Ramos (cell line): Measurements from ENCODE around the gene C10orf143.

Experiments
- in situ Hi-C: fragments of 300-500 bp; cut with MboI; formaldehyde crosslinking; loops from one replicate; pipeline ENCODE4 v1.14.3; 2022; ENCODE audit warnings: low sequenced_read_pairs; ENCODE audit not compliant: unreplicated experiment

C10orf143 gene

DNA sequence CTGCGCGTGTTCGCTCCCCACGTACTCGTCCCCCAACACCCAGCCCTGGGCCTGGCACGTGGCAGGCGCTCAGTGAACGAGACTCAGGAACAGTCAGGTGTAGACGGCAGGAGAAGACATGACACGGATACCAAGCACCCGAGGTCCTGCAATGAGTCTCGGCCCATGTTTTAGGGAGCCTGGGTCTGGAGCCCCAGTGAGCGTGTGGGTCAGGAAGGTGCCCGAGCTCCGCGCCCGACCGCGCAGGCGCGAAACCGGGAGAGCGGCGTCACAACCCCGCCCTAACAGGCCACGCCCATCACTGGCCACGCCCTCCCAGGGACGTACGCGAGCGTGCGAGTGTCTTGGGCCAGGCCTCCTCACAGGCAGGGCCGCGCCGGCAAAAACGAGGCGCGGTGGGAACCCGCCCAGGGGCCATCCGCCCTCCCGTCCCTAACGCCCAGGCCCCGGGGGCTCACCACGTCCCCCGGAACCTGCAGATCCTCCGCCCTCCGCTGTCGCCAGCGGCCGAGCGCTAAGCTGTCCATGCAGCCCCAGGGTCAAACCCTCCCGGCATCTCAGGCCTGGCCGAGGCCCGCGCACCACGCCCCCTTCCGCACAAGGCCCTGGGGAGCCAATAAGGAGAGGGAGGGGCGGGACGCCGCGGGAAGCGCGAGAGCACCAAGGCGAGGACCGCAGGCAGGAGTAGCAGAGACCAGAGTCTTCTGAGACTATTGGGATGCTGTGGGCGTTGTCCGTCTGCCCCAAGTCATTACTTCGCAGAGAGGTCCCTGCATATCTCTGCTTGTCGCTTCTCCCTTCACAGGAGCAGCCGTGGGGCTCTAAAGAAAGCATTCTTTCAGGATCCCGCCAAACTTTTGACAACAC is at the start of gene C10orf143:
Gene C10orf143 (minus strand): TSS at position 585 of the 867 bp plus-strand sequence. CDS start 58 bp downstream, at position 527.
- in situ Hi-C loops: loop anchor here (25.0 kb wide), 1 partner anchor 223 kb away; no protein-coding TSS in a partner anchor

DNA sequence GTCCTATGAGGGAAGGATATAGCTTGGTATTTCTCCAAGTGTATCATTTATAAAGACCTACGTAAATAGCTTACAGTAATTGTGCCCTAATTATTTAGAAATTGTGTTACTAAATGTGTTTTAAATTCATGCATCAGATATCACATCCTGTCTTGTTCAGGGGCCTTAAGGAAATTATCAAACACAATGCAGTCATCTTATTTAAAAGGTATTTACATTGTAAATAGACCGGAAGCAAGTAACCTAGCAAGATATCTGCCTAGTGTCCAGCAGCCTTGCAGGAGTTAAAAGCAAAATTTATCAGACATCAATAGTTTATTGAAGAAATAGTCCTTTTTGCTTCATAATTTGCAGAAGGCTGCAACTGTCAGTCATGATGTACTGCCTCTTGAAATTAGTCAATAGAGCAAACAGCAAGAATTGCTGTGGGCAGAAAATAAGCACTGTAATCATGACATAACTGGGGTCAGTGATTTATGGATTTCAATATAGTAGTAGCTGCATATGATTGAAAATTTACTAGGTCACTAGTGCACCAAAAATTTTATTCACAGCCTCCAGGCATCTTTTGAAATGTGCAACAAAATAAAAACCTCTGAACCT is 48.7 kb upstream of the C10orf143 start:
- in situ Hi-C loops: no loop called here

GRCh38 chr10:130146042-130146441 is 35.4 kb upstream of the C10orf143 start:
- in situ Hi-C loops: no loop called here

DNA sequence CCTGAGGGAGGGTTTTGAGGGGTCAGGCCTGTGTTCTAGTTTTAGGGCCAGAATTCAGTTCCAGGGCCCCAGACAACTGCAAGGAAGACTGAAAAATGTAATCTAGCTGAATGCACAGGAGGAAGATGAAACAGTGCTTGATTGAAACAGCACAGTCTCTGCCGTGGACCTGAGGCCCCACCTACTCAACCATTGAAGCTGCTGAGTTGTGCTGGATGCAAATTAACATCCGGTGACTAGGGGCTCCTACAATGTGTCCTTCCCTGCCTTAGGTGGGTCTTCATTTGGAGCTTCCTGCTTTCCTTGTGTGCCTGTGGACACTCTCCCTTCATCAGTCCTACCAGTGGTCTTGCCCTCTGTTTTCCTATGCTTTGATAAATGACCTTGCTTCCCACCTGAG is 31.2 kb upstream of the C10orf143 start:
- in situ Hi-C loops: no loop called here

GRCh38 chr10:130141460-130141859 is 30.8 kb upstream of the C10orf143 start:
- in situ Hi-C loops: no loop called here

DNA sequence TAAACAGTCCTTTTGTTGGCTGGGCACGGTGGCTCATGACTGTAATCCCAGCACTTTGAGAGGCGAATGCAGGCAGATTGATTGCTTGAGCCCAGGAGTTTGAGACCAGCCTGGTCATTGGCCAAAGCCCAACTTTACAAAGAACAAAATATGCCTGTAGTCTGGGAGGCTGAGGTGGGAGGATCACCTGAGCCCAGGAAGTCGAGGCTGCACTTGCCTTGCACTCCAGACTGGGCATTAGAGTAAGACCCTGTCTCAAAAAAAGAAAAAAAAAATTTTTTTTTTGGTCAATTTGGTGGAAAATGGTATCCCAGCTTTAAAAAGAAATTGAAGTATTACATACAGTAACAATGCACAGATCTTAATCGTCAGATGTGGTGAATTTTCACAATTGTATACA is 30.4 kb upstream of the C10orf143 start:
- in situ Hi-C loops: no loop called here

DNA sequence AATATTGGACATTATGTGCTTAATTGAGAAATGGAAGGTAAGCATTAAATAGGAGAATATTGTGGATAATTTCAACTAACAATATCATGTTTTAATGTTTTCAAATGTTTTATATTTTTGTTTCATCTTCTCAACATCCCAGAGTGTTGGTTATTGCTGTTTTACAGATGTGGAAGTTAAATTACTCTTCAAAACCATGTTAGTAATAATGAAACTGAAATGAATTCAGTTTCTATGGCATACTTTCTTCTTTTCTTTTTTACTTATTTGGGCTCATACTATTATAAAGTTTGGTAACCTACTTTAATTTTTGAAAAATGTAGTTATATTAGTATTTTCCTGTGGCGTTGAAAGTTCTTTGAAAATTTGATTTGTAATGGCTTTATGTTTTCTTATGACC is 29.8 kb upstream of the C10orf143 start:
- in situ Hi-C loops: no loop called here

- in situ Hi-C loops: no loop called here
Observed at GRCh38 chr10:130138479-130138866, 27.8 kb upstream of the C10orf143 start.

GRCh38 chr10:130137659-130138478 is 27.2 kb upstream of the C10orf143 start:
- in situ Hi-C loops: no loop called here

DNA sequence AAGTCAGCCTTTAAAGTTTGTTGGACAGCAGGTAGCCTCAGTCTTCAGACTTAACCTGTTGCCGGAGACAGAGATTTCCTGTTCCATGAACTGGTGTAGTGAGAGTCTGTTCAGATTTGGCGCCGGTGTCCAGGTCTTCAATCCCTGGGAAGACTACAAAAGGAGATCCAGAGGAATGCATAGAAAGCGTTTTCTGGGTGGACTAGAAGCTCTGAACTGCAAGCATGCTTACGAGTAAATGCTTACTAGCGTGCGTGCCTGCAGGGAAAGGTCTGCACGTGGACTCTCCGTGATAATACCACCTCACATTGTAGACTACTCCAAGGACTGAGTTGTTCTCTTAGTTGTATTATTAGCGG is 26.4 kb upstream of the C10orf143 start:
- in situ Hi-C loops: no loop called here

DNA sequence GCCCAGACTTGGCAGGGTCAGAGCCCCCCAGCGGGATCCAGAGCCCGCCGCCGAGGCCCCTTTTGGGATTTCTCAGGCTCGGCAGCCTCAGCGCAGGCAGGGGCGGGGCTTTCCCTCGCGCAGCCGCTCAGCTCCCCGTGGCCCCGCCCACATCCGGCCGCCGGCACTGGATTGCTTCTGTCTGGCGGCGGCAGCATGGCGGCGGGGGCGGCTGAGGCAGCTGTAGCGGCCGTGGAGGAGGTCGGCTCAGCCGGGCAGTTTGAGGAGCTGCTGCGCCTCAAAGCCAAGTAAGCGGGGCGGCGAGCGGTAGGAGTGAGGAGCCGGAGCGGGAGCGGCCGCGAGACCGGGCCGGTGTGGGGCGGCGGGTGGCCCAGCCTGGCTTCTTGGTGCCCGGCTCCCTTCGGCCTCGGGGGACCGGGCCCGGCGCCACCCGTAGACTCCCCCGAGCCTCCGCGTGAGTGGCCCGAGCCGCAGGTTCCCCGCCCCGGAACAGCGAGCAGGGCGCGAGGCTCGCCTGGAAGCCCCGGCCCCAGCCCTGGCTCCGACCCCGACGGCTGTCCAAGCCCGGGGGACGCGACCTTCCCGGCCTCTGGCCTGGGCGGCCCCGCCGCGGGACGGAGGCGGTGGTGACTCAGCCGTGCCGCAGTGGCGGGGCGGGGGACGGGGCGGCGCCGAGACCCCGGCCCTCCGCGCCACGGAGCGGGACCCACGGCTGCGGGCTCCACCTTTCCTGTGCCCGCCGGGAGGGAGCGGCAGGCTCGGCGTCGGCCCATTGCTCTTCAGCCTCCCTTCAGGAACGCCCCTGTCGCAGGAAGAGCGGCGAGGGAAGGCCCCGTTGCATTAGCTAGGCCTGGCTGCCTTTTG is 25.8 kb upstream of the C10orf143 start, which contains the start of gene GLRX3:
Gene GLRX3 (plus strand): TSS at position 166 of the 864 bp plus-strand sequence. CDS start 30 bp downstream, at position 196.
- in situ Hi-C loops: no loop called here

GRCh38 chr10:130135676-130136225 is 25.1 kb upstream of the C10orf143 start:
- in situ Hi-C loops: no loop called here

DNA sequence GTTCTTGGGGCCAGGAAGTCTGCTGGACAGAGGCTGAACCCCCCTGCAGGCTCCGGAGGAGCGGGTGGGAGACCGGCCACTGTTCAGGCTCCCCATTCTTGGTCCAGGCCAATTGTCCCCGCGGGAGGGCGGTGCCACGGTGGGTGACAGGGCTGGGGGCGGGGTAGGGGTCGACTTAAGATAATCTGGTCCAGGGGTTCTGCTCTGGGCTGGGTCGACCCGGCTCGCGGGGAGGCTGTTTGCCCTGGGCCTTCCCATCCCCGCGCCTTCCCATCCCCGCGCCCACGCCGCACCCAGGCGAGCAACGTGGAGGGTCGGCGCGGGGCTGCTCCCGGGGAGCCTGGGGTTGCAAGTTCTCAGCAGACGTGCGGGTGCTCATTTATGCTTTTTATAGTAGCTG is 18.3 kb upstream of the C10orf143 start:
- in situ Hi-C loops: no loop called here

- in situ Hi-C loops: no loop called here
Observed at GRCh38 chr10:130128062-130128781, 17.6 kb upstream of the C10orf143 start.

DNA sequence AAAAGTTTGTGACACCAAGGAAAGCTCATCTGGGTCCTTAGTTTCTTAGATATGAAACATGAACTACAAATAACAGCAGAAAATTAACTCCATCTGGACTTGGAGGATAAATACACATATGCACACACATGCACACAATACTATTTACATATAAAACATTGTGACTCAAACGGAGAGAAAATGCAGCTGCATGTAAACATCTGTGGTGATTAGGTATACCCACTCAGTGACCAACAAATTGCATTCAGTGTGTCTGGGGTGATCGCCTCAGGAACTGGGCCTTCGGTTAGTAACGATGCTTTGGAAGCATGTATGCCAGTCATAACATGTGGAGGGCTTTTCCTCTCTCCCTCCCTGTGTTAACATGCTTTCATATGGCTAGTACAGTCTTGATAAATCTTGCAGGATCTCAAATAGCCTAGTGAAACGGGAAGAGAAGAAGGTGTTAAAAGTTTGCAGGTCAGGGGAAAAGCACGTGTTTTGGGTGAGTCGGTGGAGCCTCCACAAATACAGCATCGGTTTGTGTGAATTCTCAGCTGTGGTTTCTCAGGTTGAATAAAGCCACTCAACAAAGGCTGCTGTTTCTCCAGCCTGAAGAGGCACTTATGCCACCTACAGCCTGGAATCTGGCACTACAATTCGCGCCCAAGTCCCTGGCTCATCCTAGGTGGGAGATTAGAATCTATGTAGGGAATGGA is 16.9 kb upstream of the C10orf143 start:
- in situ Hi-C loops: no loop called here

- in situ Hi-C loops: loop anchor here (25.0 kb wide), 1 partner anchor 234 kb away; no protein-coding TSS in a partner anchor
Observed at GRCh38 chr10:130121486-130122079, 11.0 kb upstream of the C10orf143 start.

DNA sequence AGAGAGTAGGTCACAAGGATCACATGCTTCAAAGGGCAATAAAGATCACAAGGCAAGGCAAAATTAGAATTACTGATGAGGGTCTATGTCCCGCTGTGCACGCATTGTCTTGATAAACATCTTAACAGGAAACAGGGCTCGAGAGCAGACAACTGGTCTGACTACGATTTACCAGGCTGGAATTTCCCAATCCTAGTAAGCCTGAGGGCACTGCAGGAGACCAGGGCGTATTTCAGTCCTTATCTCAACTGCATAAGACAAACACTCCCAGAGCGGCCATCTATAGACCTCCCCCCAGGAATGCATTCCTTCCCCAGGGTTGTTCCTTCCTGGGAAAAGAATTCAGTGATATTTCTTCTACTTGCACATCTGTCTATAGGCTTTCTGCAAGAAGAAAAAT is 6.9 kb upstream of the C10orf143 start:
- in situ Hi-C loops: loop anchor here (25.0 kb wide), 1 partner anchor 230 kb away; no protein-coding TSS in a partner anchor

DNA sequence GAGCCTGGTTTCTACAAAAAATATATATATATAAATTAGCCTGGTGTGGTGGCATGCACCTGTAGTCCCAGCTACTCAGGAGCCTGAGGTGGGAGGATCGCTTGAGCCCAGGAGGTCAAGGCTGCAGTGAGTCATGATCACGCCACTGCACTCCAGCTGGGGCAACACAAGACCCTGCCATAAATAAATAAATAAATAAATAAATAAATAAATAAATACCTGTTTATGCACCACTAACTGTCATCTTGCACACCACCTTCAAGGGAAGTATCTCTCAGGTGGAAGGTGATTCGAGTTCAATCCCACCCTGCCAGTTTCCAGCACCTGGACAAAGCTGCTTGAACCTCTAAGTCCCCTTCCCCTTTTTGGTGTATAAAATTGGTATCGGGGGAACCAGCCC is 6.3 kb upstream of the C10orf143 start:
- in situ Hi-C loops: loop anchor here (25.0 kb wide), 1 partner anchor 230 kb away; no protein-coding TSS in a partner anchor
